HG03378 (cell line): Measurements from ENCODE around the gene NMT1.

Source experiments
- ATAC-seq: cut with Tn5 transposase; IDR thresholded peaks from one replicate; pipeline ENCODE4 v1.9.1; 2021; ENCODE audit warnings: mild to moderate bottlenecking, moderate library complexity; ENCODE audit not compliant: unreplicated experiment

The NMT1 gene

DNA sequence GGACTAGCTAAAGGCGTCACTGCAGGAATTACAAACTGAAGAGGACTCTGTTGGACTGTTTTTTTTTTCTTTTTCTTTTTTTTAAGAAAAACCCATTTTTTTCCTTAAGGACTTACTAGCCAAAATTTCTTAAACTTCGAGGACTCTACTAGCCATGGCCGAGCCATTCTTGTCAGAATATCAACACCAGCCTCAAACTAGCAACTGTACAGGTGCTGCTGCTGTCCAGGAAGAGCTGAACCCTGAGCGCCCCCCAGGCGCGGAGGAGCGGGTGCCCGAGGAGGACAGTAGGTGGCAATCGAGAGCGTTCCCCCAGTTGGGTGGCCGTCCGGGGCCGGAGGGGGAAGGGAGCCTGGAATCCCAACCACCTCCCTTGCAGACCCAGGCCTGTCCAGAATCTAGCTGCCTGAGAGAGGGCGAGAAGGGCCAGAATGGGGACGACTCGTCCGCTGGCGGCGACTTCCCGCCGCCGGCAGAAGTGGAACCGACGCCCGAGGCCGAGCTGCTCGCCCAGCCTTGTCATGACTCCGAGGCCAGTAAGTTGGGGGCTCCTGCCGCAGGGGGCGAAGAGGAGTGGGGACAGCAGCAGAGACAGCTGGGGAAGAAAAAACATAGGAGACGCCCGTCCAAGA, 88.0 kb downstream of the NMT1 start:
- ATAC-seq: no peak

DNA sequence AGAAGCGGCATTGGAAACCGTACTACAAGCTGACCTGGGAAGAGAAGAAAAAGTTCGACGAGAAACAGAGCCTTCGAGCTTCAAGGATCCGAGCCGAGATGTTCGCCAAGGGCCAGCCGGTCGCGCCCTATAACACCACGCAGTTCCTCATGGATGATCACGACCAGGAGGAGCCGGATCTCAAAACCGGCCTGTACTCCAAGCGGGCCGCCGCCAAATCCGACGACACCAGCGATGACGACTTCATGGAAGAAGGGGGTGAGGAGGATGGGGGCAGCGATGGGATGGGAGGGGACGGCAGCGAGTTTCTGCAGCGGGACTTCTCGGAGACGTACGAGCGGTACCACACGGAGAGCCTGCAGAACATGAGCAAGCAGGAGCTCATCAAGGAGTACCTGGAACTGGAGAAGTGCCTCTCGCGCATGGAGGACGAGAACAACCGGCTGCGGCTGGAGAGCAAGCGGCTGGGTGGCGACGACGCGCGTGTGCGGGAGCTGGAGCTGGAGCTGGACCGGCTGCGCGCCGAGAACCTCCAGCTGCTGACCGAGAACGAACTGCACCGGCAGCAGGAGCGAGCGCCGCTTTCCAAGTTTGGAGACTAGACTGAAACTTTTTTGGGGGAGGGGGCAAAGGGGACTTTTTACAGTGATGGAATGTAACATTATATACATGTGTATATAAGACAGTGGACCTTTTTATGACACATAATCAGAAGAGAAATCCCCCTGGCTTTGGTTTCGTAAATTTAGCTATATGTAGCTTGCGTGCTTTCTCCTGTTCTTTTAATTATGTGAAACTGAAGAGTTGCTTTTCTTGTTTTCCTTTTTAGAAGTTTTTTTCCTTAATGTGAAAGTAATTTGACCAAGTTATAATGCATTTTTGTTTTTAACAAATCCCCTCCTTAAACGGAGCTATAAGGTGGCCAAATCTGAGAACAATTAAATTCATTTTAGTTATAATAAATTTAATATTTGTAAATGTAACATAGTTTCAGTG, 88.8 kb downstream of the NMT1 start:
- no peak for ATAC-seq

- no peak for ATAC-seq
Measured at GRCh38 chr17:45150911-45151809, 90.0 kb downstream of the NMT1 start.

DNA sequence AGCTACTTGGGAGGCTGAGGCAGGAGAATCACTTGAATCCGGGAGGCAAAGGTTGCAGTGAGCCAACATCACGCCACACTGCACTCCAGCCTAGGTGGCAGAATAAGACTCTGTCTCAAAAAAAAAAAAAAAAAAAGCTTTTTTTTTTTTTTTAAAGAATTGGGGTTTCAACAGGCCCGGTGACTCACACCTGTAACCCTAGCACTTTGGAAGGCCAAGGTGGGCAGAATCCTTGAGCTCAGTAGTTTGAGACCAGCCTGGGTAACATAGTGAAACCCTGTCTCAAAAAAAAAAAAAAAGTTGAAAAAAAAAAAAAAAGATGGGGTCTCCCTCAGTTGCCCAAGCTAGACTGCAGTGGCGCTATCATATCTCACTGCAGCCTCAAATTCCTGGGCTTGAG, 93.9 kb downstream of the NMT1 start:
- no peak for ATAC-seq

DNA sequence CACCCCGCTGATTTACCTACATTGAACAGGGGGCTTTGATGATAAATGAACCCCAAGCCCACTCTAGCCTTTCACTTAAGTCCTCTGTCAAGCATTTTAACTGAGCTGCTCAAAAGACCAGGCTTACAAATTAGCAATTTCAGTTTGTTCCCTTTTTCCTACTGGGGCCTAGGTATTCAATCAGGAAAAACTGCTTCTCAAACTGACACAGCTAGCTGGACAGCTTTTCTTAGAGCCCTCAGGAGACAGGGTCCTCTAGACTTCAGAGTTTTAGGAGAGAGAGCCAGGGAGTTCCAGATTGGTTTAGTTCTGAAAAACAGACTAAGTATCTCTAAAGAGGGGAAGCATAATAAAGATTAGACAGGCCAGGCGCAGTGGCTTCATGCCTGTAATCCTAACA, 94.4 kb downstream of the NMT1 start:
- no peak for ATAC-seq

DNA sequence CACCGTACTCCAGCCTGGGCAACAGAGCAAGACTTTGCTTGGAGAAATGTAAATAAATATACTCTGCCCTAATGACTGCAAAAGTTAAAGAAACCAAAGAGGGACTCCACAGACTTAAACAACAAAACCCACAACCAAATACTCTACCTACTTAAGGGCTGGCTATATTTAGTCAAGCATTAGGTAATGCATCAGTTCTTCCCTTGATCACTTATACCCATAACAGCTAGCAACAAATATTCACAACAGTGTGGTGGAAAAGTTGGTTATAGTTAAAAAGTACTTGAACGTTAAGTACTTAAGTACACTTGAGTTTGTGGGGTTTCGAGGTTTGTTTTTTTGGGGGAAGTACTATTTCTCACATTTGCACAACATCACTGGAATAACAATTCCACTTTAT, 95.1 kb downstream of the NMT1 start:
- ATAC-seq: no peak
